ENCODE measurements around the gene CPNE1. TPM values are rescaled to one million over a fixed set of nuclear protein-coding genes. Genes with fewer than 3 reads are reported as not detected.

CPNE1 gene
- total and polyA plus RNA-seq, 10 of the 15 experiments (the other 5 are each of a cell fraction or from before 2014, with no cell fraction given): 84.9 to 209 (median 146) TPM

DNA sequence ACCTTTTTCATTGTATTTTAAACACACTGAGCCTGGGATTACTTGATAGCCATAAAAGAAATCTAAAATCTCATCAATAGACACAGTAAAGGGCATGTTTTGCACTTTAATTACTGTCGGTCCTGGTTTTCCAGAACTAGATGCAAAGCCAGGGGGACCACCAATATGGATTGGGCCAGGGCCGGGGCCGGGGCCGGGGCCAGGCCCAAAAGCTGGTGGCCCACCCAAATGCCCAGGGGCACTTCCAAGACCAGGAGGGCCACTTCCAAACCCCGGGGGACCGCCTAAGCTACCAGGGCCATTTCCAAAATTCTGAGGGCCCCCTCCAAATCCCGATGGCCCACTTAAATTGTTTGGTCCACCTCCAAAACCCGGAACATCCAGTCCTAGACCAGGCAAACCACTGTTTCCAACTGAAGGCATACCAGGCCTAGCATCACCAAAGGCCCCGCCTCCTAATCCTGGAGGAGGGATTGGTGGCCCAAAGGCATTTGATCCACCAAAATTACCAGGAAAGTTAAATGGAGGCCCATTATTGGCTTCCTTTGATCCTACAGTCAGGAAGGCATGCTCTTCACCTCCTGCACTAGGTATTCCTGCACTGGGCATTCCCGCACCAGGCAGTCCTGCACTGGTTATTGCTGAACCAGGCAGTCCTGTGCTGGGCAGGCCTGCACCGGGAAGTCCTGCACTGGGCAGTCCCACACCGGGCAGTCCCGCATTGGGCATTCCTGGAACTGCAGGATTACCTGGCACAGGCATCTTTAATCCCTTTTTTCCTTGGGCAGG lies 11.9 kb downstream of the CPNE1 start (continued):
- TF ChIP-seq POLR2AphosphoS2 (IDR thresholded peaks at IDR 0.05; ENCODE audit: low read depth, low read length): no peak

DNA sequence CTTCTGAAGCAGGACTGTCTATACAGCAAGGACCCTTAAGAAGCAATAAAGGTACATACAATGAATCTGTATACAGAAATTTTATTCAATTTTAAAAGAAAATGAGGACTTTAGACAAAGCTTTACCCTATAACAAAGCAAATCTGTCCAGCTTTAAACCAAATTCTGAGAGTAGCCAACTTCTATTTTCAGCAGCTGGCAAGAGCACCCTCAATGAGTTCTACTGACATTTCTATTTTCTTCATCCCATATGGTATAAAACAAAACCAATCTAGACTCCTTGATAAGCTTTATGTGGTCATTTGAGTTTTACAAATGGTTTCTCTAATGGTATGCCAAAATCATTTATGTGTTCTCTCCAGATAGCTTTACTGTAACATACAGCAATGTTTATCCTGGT lies 12.7 kb downstream of the CPNE1 start:
- CTCF ChIA-PET: no interaction called here
- no peak overlapping the region for H3K4me3 ChIP-seq
- no peak for DNase-seq (ENCODE audit: low read depth, low spot score)
- ATAC-seq: no peak
- H3K36me3 ChIP-seq (ENCODE audit: control insufficient read depth in 2 of 2, insufficient read depth in 2 of 2, low read length in 1 of 2): peaks cover 19 to 30% of the 10 kb centered on the region in 2 experiments
- intact Hi-C loops (cut with micrococcal nuclease; ENCODE audit: unreplicated experiment): no loop called here
- FAIRE-seq: no peak
- H3K4me1 ChIP-seq (ENCODE audit: control insufficient read depth, insufficient read depth, low read length): no peaks in the 10 kb centered on the region
- H2AFZ ChIP-seq (ENCODE audit: control insufficient read depth, low read depth, low read length): no peak overlapping the region
- BruUV-seq (replicated peaks): no TSS peak
- SMC1A ChIA-PET (ENCODE audit: uncharacterized antibody, unreplicated experiment): interaction anchor here (0.9 to 1.2 kb wide), 2 partner anchors 19 to 23 kb away, joined by 3 read pairs; no protein-coding TSS in a partner anchor
- peaks cover 7% of the 10 kb centered on the region for H4K20me1 ChIP-seq (ENCODE audit: control insufficient read depth, insufficient read depth)
- H3K27ac ChIP-seq (ENCODE audit: control insufficient read depth, insufficient read depth): no peak overlapping the region
- POLR2A ChIA-PET: interaction anchor here (0.7 kb wide), 1 partner anchor 9 kb away, joined by 3 read pairs; no protein-coding TSS in a partner anchor
- no peaks in the 10 kb centered on the region for H3K9me3 ChIP-seq (replicated peaks; ENCODE audit: control insufficient read depth, insufficient read depth, low read length)
- in situ Hi-C loops (cut with MboI): no loop called here
- no peak overlapping the region for H3K4me2 ChIP-seq (ENCODE audit: control insufficient read depth, insufficient read depth)
- H3K9ac ChIP-seq (ENCODE audit: control insufficient read depth, insufficient read depth, low read length): no peak overlapping the region
- H3K27me3 ChIP-seq (replicated peaks in 1 of 2; ENCODE audit: control insufficient read depth in 2 of 2, insufficient read depth in 2 of 2, low read length in 1 of 2): no peaks in the 10 kb centered on the region
- RAD21 ChIA-PET (ENCODE audit: unreplicated experiment): interaction anchor here (1.1 kb wide), 1 partner anchor 9 kb away, joined by 3 read pairs; no protein-coding TSS in a partner anchor
- peaks cover 72% of the 10 kb centered on the region for H3K79me2 ChIP-seq (ENCODE audit: control insufficient read depth, insufficient read depth, low read length)
- TF ChIP-seq ZNF24 (IDR thresholded peaks at IDR 0.05) (no peak), POLR2AphosphoS5 (IDR thresholded peaks at IDR 0.05; ENCODE audit: low read length) (no peak), EGR1 (IDR thresholded peaks at IDR 0.05; ENCODE audit: borderline replicate concordance in 1 of 2, low read depth in 2 of 2, low read length in 2 of 2) (no peak), WRNIP1 (IDR thresholded peaks at IDR 0.05; ENCODE audit: borderline replicate concordance, low read depth, low read length) (no peak), SRF (IDR thresholded peaks at IDR 0.05; ENCODE audit: low read depth in 2 of 2, low read length in 2 of 2) (no peak), KLF5 (IDR thresholded peaks at IDR 0.05; ENCODE audit: partially characterized antibody) (no peak), JUNB (IDR thresholded peaks at IDR 0.05) (no peak), TARDBP (IDR thresholded peaks at IDR 0.05; ENCODE audit: borderline replicate concordance) (no peak), MEF2B (IDR thresholded peaks at IDR 0.05; ENCODE audit: partially characterized antibody, poor library complexity, severe bottlenecking) (no peak), NR2F1 (conservative IDR thresholded peaks at IDR 0.05) (no peak), SIN3A (IDR thresholded peaks at IDR 0.05; ENCODE audit: low read depth, low read length) (no peak), RAD51 (IDR thresholded peaks at IDR 0.05) (no peak), BACH1 (IDR thresholded peaks at IDR 0.05; ENCODE audit: borderline replicate concordance) (no peak), CHD4 (IDR thresholded peaks at IDR 0.05) (no peak), CHD2 (IDR thresholded peaks at IDR 0.05; ENCODE audit: borderline replicate concordance, low read depth, low read length) (no peak), RCOR1 (conservative IDR thresholded peaks at IDR 0.05; ENCODE audit: low read depth, low read length) (no peak)
- TF ChIP-seq, protein P1, sequence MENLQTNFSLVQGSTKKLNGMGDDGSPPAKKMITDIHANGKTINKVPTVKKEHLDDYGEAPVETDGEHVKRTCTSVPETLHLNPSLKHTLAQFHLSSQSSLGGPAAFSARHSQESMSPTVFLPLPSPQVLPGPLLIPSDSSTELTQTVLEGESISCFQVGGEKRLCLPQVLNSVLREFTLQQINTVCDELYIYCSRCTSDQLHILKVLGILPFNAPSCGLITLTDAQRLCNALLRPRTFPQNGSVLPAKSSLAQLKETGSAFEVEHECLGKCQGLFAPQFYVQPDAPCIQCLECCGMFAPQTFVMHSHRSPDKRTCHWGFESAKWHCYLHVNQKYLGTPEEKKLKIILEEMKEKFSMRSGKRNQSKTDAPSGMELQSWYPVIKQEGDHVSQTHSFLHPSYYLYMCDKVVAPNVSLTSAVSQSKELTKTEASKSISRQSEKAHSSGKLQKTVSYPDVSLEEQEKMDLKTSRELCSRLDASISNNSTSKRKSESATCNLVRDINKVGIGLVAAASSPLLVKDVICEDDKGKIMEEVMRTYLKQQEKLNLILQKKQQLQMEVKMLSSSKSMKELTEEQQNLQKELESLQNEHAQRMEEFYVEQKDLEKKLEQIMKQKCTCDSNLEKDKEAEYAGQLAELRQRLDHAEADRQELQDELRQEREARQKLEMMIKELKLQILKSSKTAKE (IDR thresholded peaks at IDR 0.05; ENCODE audit: low read depth, poor library complexity, severe bottlenecking): no peak
- TF ChIP-seq, protein P2, sequence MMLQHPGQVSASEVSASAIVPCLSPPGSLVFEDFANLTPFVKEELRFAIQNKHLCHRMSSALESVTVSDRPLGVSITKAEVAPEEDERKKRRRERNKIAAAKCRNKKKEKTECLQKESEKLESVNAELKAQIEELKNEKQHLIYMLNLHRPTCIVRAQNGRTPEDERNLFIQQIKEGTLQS (IDR thresholded peaks at IDR 0.05; ENCODE audit: borderline replicate concordance, extremely low read depth, low read depth, low read length): no peak

All from GM12878 (cell line).